Peyer's patch (tissue), 4 donors: ENCODE results near the gene CAB39L. TPM values are rescaled to one million over a fixed set of nuclear protein-coding genes. Genes with fewer than 3 reads are reported as not detected.

ENCODE experiments used
- DNase-seq, 3 donors: peaks; one replicate each; pipeline ENCODE4 v3.0.0-alpha.2; 2017 to 2019
- H3K27ac ChIP-seq, 4 donors: fragments of 200-600 bp; sonication (generic); one replicate each; pipeline ENCODE4 v1.5.1; 2016 to 2019
- H3K27me3 ChIP-seq, 2 donors: fragments of 200-600 bp; sonication (generic); one replicate each; pipeline ENCODE4 v1.5.1; 2019
- H3K36me3 ChIP-seq, 3 donors: fragments of 200-600 bp; sonication (generic); one replicate each; pipeline ENCODE4 v1.5.1; 2016 to 2019
- H3K4me1 ChIP-seq, 4 donors: fragments of 200-600 bp; sonication (generic); one replicate each; pipeline ENCODE4 v1.5.1; 2016 to 2019
- H3K4me3 ChIP-seq, 4 donors: fragments of 200-600 bp; sonication (generic); 1 replicate in 3 of 4; 2 replicates in 1 of 4; pipeline ENCODE4 v1.5.1; 2016 to 2019; ENCODE audit warnings: mild to moderate bottlenecking in 1 of 4
- H3K9me3 ChIP-seq, 4 donors: fragments of 200-600 bp; sonication (generic); one replicate each; pipeline ENCODE4 v1.5.1; 2016 to 2019; ENCODE audit warnings: mild to moderate bottlenecking in 1 of 4
- POLR2A ChIP-seq, 2 donors: fragments of 450-650 bp; IDR thresholded peaks; one replicate each; pipeline ENCODE4 v1.5.1; 2017; ENCODE audit warnings: antibody characterized with exemption in 2 of 2, mild to moderate bottlenecking in 2 of 2, moderate library complexity in 2 of 2
- total RNA-seq, 4 donors: library from RNA; depleted of rRNA; stranded (reverse); fragments of >200 nt; gene quantifications; one replicate each; pipeline ENCODE4 v1.1.0, GENCODE V29; 2016
- TF ChIP-seq, protein P1 (sequence below), 6 experiments: fragments of 450-650 bp in 4 of 6; fragments of 200-600 bp in 2 of 6; sonication (generic) in 1 of 6; IDR thresholded peaks; one replicate each; pipeline ENCODE4 v1.5.1; 2017 to 2019; ENCODE audit warnings: antibody characterized with exemption in 6 of 6, mild to moderate bottlenecking in 3 of 6, moderate library complexity in 1 of 6

CAB39L gene
- total RNA-seq, 4 donors from 2014 or later, result 8.3 to 28.9 (median 11.6) TPM

DNA sequence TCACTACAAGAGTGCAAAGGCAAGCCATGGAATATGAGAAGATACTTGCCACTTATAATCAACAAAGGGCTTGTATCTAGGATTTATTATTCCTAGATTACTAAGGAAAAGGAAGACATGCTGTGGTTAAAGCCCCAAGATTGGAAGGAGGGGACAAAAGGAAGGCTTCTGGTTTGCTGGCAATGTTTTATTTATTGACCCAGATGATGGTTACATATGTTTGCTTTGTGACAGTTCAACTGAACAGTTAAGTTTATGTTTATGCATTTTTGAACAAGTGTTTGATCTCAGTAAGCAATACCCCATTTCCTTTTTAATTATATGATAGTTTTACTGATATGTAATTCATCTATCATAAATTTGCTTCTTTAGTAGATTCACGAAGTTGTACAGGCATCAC, 155.9 kb downstream of the CAB39L start:
- no peak for TF ChIP-seq POLR2A (IDR thresholded peaks at IDR 0.05)
- TF ChIP-seq, protein P1, sequence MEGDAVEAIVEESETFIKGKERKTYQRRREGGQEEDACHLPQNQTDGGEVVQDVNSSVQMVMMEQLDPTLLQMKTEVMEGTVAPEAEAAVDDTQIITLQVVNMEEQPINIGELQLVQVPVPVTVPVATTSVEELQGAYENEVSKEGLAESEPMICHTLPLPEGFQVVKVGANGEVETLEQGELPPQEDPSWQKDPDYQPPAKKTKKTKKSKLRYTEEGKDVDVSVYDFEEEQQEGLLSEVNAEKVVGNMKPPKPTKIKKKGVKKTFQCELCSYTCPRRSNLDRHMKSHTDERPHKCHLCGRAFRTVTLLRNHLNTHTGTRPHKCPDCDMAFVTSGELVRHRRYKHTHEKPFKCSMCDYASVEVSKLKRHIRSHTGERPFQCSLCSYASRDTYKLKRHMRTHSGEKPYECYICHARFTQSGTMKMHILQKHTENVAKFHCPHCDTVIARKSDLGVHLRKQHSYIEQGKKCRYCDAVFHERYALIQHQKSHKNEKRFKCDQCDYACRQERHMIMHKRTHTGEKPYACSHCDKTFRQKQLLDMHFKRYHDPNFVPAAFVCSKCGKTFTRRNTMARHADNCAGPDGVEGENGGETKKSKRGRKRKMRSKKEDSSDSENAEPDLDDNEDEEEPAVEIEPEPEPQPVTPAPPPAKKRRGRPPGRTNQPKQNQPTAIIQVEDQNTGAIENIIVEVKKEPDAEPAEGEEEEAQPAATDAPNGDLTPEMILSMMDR (IDR thresholded peaks at IDR 0.05), result no peak
- Histone ChIP-seq H3K27ac (no peak overlapping the region), H3K4me3 (no peak overlapping the region), H3K36me3 (no peaks in the 10 kb centered on the region), H3K9me3 (no peaks in the 10 kb centered on the region), H3K4me1 (no peaks in the 10 kb centered on the region), H3K27me3 (no peaks in the 10 kb centered on the region)
- no peak for DNase-seq

DNA sequence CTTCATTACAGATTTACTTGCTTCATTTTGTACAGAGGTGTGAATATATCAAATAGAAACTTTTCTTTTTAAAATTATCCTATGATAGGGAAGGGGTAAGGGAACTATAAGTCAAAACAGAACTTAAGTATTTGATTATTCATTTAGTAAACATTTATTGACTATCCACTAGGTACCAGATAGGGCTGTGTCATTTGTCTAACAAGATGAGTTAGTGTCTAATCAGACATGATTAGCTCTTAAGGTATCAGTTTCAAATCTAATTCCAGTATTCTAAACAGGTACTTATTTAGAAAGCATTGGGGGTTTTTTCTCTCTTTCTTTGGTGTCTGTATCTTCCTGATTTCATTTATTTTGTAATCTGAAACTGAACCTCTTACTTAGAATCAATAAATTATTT, 164.0 kb downstream of the CAB39L start:
- Histone ChIP-seq H3K4me1 (no peaks in the 10 kb centered on the region), H3K9me3 (no peaks in the 10 kb centered on the region), H3K36me3 (peaks cover 0 to 14% (median 0%) of the 10 kb centered on the region in 3 donors), H3K27me3 (no peaks in the 10 kb centered on the region), H3K27ac (no peak overlapping the region), H3K4me3 (no peak overlapping the region)
- DNase-seq, result no peak
- TF ChIP-seq, protein P1 (IDR thresholded peaks at IDR 0.05), result no peak
- no peak for TF ChIP-seq POLR2A (IDR thresholded peaks at IDR 0.05)

GRCh38 chr13:49279112-49279511, 164.8 kb downstream of the CAB39L start:
- no peak overlapping the region for H3K27ac ChIP-seq
- no peak overlapping the region for H3K4me3 ChIP-seq
- TF ChIP-seq POLR2A (IDR thresholded peaks at IDR 0.05), result no peak
- H3K36me3 ChIP-seq, result peaks cover 0 to 14% (median 0%) of the 10 kb centered on the region in 3 donors
- H3K9me3 ChIP-seq, result no peaks in the 10 kb centered on the region
- H3K4me1 ChIP-seq, result no peaks in the 10 kb centered on the region
- no peak for DNase-seq
- no peaks in the 10 kb centered on the region for H3K27me3 ChIP-seq

GRCh38 chr13:49278211-49278610, 165.7 kb downstream of the CAB39L start:
- DNase-seq, result no peak
- no peak overlapping the region for H3K4me3 ChIP-seq
- no peak overlapping the region for H3K27ac ChIP-seq
- peaks cover 0 to 14% (median 0%) of the 10 kb centered on the region in 3 donors for H3K36me3 ChIP-seq
- no peaks in the 10 kb centered on the region for H3K4me1 ChIP-seq
- no peaks in the 10 kb centered on the region for H3K27me3 ChIP-seq
- TF ChIP-seq POLR2A (IDR thresholded peaks at IDR 0.05), result no peak
- TF ChIP-seq, protein P1 (IDR thresholded peaks at IDR 0.05), result no peak
- H3K9me3 ChIP-seq, result no peaks in the 10 kb centered on the region

DNA sequence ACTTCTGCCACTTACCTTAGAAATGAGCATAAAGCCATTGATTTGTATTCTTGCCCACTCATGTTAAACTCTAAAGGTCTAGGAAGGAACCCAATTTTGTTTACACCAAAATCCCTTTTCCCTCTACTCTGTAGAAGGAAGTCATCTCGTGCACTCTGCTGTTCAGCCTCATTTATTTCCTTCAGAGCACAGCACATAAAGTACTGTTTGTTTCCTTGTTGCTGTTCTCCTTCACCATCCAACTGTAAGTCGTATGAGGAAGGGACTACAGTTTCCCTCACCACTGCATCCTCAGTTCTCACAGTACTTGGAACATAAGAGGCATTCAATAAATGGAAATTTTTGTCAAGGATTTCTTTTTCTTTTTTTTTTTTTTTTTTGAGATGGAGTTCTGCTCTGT, 171.6 kb downstream of the CAB39L start:
- H3K4me1 ChIP-seq, result no peaks in the 10 kb centered on the region
- no peak for DNase-seq
- no peaks in the 10 kb centered on the region for H3K27me3 ChIP-seq
- peaks cover 0 to 12% (median 0%) of the 10 kb centered on the region in 3 donors for H3K36me3 ChIP-seq
- no peak overlapping the region for H3K4me3 ChIP-seq
- TF ChIP-seq POLR2A (IDR thresholded peaks at IDR 0.05), result no peak
- TF ChIP-seq, protein P1 (IDR thresholded peaks at IDR 0.05), result no peak
- H3K9me3 ChIP-seq, result no peaks in the 10 kb centered on the region
- H3K27ac ChIP-seq, result no peak overlapping the region

GRCh38 chr13:49271264-49271663, 172.6 kb downstream of the CAB39L start:
- no peaks in the 10 kb centered on the region for H3K27me3 ChIP-seq
- no peak overlapping the region for H3K4me3 ChIP-seq
- H3K9me3 ChIP-seq, result no peaks in the 10 kb centered on the region
- no peaks in the 10 kb centered on the region for H3K4me1 ChIP-seq
- TF ChIP-seq, protein P1 (IDR thresholded peaks at IDR 0.05), result no peak
- TF ChIP-seq POLR2A (IDR thresholded peaks at IDR 0.05), result no peak
- no peak for DNase-seq
- peaks cover 0 to 17% (median 0%) of the 10 kb centered on the region in 3 donors for H3K36me3 ChIP-seq
- no peak overlapping the region for H3K27ac ChIP-seq
